Measurements from ENCODE around the gene UBN2.
"Not testable (repeated sequence)": the region's sequence is repeated elsewhere in the genome, so short reads cannot be mapped to it uniquely, and the experiment has no call there.

UBN2 gene

DNA sequence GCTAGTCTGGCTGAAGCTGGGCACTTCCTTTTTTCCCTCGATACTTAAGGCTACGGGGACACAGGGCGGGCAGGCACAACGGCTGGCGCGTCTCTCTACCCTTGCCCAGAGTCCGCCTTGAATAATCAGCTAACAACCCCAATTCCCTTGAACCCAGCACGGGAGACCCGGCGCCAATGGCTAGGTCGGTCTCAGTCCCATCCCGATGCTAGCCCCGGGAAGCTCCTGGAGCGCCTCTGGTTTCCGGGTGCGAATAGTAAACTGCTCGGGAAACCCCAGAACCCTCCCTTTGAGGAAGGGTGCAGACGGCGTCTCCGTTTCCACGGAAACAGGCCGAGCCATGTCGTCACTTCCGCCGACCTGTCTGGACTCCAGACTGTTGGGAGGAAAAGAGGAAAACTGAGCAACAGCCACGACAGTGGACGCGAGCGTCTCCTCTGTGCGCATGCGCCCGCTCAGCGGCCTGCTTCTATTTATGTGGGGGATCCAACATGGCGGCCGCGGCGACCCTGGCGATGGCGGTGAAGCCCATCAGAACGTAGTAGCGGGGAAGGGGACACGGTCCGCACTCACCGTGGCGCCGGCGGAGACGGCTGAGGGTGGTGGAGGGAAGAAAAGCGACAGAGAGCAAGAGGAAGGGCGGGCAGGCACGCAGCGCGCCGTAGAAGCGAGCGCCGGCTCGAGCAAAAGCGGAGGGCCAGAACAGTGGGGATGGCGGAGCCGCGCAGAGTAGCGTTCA lies at the start of gene UBN2:
Gene UBN2 (plus strand): TSS at position 464 of the 739 bp plus-strand sequence. CDS start 248 bp downstream, at position 712.
- peak; percentile 80 for DNase-seq

DNA sequence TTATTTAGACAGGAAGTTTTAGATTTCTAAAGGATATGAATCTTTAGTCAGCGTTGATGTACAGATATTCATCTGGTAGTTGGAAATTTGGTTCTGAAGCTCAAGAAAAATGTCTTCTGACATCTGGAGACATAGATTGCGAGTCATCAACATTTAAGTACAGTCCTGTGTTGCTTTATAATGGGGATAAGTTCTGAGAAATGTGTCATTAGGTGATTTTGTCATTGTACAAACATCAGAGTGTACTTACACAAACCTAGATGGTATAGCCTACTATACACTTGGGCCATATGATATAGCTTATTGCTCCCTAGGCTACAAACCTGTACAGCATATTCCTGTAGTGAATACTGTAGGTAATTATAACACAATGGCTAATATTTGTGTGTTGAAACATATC lies 49.6 kb upstream of the UBN2 start:
- no peak for DNase-seq

- no peak for DNase-seq
Observed at GRCh38 chr7:139182363-139182762, 48.7 kb upstream of the UBN2 start.

DNA sequence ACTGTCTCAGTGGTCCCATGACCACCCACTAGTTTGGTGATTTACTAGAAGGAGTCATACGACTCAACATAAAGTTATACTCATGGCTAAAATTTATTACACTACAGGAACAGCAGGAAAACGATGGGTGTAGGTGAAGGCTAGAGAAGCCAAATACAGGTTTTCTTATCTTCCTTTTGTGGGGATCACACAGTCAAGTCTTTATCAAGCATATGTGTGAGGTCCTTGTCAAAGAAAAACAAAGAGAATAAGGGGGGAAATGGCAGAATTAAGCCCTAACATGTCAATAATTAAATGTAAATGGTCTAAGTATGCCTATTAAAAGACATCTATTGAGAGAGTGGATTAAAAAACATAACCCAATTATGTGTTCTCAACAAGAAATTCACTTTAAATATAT lies 47.8 kb upstream of the UBN2 start:
- DNase-seq, result no peak

GRCh38 chr7:139183878-139184338 lies 47.1 kb upstream of the UBN2 start:
- no peak for DNase-seq

GRCh38 chr7:139186146-139186545 lies 44.9 kb upstream of the UBN2 start:
- DNase-seq, result no peak

- DNase-seq, result no peak
Observed at GRCh38 chr7:139189357-139189756, 41.7 kb upstream of the UBN2 start.

- no peak for DNase-seq
Observed at GRCh38 chr7:139192014-139192706, 38.9 kb upstream of the UBN2 start.

- no peak for DNase-seq
Observed at GRCh38 chr7:139200382-139200781, 30.7 kb upstream of the UBN2 start.

- no peak for DNase-seq
Observed at GRCh38 chr7:139203992-139204391, 27.0 kb upstream of the UBN2 start.

GRCh38 chr7:139205843-139206242 lies 25.2 kb upstream of the UBN2 start:
- DNase-seq, result no peak

- DNase-seq, result no peak
Observed at GRCh38 chr7:139212133-139212532, 18.9 kb upstream of the UBN2 start.

- DNase-seq, result not testable (repeated sequence)
Observed at GRCh38 chr7:139213489-139213888, 17.5 kb upstream of the UBN2 start.

DNA sequence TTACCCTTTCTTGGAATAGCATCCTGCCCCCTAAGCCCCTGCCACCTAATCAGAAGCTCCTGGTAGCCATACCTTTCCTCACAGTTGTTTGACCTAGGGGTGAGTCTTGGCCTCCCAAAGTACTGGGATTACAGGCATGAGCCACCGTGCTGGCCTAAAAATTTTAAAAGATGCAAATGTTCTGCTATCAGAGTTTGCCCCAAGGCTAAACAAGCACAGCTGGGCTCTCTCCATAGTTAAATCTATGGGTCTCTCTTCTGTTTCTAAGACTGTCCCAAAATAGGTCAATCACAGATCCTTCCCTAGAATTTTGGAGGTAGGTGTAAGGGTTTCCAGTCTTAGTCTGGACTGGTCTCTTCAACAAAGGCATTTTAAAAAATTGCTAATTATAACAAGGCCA lies 12.9 kb upstream of the UBN2 start:
- DNase-seq, result no peak

GRCh38 chr7:139224219-139224618 lies 6.8 kb upstream of the UBN2 start:
- no peak for DNase-seq

DNA sequence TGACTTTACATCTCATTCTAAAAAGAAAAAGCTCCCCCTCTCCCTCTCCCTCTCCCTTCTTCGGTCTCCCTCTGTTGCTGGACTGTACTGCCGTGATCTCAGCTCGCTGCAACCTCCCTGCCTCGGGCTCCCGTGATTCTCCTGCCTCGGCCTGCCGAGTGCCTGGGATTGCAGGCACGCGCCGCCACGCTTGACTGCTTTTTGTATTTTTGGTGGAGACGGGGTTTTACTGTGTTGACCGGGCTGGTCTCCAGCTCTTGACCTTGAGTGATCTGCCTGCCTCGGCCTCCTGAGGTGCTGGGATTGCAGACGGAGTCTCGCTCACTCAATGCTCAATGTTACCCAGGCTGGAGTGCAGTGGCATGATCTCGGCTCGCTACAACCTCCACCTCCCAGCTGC lies 6.2 kb upstream of the UBN2 start:
- not testable (repeated sequence) for DNase-seq

DNA sequence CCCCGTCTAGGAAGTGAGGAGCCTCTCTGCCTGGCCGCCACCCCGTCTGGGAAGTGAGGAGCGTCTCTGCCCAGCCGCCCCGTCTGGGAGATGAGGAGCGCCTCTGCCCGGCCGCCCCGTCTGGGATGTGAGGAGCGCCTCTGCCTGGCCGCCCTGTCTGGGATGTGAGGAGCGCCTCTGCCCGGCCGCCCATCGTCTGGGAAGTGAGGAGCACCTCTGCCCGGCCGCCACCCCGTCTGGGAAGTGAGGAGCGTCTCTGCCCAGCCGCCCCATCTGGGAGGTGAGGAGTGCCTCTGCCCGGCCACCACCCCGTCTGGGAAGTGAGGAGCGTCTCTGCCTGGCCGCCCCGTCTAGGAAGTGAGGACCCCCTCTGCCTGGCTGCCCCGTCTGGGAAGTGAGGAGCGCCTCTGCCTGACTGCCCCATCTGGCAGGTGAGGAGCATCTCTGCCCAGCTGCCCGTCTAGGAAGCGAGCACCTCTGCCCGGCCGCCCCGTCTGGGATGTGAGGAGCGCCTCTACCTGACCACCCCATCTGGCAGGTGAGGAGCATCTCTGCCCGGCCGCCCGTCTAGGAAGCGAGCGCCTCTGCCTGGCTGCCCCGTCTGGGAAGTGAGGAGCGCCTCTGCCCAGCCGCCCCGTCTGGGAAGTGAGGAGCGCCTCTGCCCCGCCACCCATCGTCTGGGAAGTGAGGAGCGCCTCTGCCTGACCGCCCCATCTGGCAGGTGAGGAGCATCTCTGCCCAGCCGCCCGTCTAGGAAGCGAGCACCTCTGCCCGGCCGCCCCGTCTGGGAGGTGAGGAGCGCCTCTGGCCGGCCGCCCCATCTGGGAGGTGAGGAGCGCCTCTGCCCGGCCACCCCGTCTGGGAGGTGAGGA lies 5.5 kb upstream of the UBN2 start:
- DNase-seq, result not testable (repeated sequence)

GRCh38 chr7:139226158-139226515 lies 4.9 kb upstream of the UBN2 start:
- not testable (repeated sequence) for DNase-seq

GRCh38 chr7:139226988-139227488 lies 4.0 kb upstream of the UBN2 start:
- not testable (repeated sequence) for DNase-seq

- no peak for DNase-seq
Observed at GRCh38 chr7:139230023-139230422, 1.0 kb upstream of the UBN2 start.

- DNase-seq, result no peak
Observed at GRCh38 chr7:139230484-139230773, 608 bp upstream of the UBN2 start.

DNA sequence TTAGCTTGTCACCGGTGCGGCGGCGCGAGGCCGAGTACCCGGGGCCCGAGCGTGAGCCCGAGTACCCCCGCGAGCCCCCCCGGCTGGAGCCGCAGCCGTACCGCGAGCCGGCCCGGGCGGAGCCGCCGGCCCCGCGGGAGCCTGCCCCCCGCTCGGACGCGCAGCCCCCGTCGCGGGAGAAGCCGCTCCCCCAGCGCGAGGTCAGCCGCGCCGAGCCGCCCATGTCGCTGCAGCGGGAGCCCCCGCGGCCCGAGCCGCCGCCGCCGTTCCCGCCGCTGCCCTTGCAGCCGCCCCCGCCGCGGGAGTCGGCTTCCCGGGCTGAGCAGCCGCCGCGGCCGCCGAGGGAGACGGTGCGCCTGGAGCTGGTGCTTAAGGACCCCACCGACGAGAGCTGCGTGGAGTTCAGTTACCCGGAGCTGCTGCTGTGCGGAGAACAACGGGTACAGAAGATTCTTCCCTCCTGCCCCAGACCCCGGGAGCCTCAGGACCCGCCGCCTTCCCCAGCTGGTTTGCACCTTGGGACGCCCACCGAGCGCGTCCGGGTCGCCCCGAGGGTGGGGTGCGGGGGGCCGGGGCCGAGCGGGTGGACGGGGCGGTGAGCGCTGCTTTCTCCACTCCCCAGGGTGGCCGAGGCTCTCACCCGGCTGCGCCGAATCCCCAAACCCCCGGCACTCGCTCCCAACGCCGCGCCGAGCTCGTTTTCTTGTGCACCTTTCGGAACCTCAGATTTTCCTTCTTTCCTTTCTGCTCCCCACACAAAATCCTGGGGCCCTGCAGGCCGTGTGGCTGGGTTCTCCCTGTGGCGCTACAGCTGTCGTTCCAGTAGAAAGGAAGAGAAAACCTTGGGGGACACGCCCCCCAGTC lies 708 bp downstream of the UBN2 start:
- no peak for DNase-seq

DNA sequence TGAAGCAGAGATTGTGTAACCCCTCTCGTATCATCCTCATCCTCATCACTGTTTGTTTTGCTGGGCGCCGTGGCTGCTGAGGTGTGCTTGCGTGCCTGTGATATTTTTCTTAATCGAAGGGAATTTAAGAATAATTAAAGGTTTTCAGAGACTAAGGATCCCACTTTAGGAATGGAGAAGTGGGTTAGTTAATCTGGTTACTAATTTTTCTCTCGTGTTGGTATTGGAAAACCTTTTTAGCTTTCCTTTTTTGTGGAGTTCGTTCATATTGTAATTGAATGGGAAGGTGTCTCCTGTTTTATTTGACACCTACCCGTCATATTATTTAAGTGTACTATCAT lies 1.3 kb downstream of the UBN2 start:
- no peak for DNase-seq

All from SIG-M5 (cell line).